Endodermal cell (in vitro differentiated cells): ENCODE measurements around the gene TREX2. TPM values are rescaled to one million over a fixed set of nuclear protein-coding genes. Genes with fewer than 3 reads are reported as not detected.

ENCODE experiments used
- DNase-seq: peaks from one replicate; pipeline ENCODE4 v3.0.0-alpha.2; 2017
- H3K27ac ChIP-seq: 2 replicates; pipeline ENCODE4 v1.5.1; 2013; ENCODE audit warnings: mild to moderate bottlenecking, low read depth, low read length, moderate library complexity
- H3K27me3 ChIP-seq: 2 replicates; pipeline ENCODE4 v1.6.1; 2013; ENCODE audit warnings: mild to moderate bottlenecking, low read length, moderate library complexity; ENCODE audit not compliant: insufficient read depth, control insufficient read depth, poor library complexity, severe bottlenecking
- H3K36me3 ChIP-seq: 2 replicates; pipeline ENCODE4 v1.7.0; 2013; ENCODE audit warnings: mild to moderate bottlenecking, low read length, moderate library complexity; ENCODE audit not compliant: control insufficient read depth, insufficient read depth
- H3K4me1 ChIP-seq: one replicate; pipeline ENCODE4 v1.7.0; 2013; ENCODE audit warnings: low read length; ENCODE audit not compliant: control insufficient read depth, insufficient read depth
- H3K4me3 ChIP-seq: 2 replicates; pipeline ENCODE4 v1.5.1; 2013; ENCODE audit warnings: mild to moderate bottlenecking, low read length, moderate library complexity
- H3K9ac ChIP-seq: 2 replicates; pipeline ENCODE4 v1.6.1; 2013; ENCODE audit warnings: mild to moderate bottlenecking, low read length, moderate library complexity; ENCODE audit not compliant: poor library complexity, severe bottlenecking; ENCODE audit errors: extremely low read depth
- H3K9me3 ChIP-seq: 2 replicates; pipeline ENCODE4 v1.6.1; 2013; ENCODE audit warnings: mild to moderate bottlenecking, low read length, moderate library complexity; ENCODE audit not compliant: control insufficient read depth
- H3K27ac Mint-ChIP-seq: 2 replicates; pipeline ENCODE4 v1.8.0; 2020; ENCODE audit warnings: mixed read lengths
- H3K27me3 Mint-ChIP-seq: 2 replicates; pipeline ENCODE4 v1.8.0; 2021; ENCODE audit warnings: mild to moderate bottlenecking, mixed read lengths; ENCODE audit not compliant: insufficient read depth
- H3K36me3 Mint-ChIP-seq: 2 replicates; pipeline ENCODE4 v1.8.0; 2020; ENCODE audit warnings: low read depth, mixed read lengths
- H3K4me1 Mint-ChIP-seq: 2 replicates; pipeline ENCODE4 v1.8.0; 2020; ENCODE audit warnings: mixed read lengths
- H3K4me3 Mint-ChIP-seq: 2 replicates; pipeline ENCODE4 v1.8.0; 2020; ENCODE audit warnings: mild to moderate bottlenecking, moderate library complexity, mixed read lengths
- H3K9me3 Mint-ChIP-seq: 2 replicates; pipeline ENCODE4 v1.8.0; 2020; ENCODE audit warnings: mild to moderate bottlenecking, mixed read lengths
- WGBS, 2 experiments: methylation state at CpG; one replicate each; pipeline versions ENCODE4 v1.1.5 to v1.1.7; 2013; ENCODE audit warnings: missing lambda C conversion rate in 2 of 2, mixed read lengths in 1 of 2; ENCODE audit not compliant: insufficient coverage in 1 of 2, insufficient read length in 1 of 2; 5-methylcytosine and 5-hydroxymethylcytosine counted together
- total RNA-seq, 2 donors: library from RNA; stranded (reverse); fragmentation: NEBNext Ultra II Directional in 1 of 2; extraction: Animal tissue kit (Norgen Biotek cat#: 25700) in 1 of 2; gene quantifications; 2 replicates in 1 of 2; 3 replicates in 1 of 2; pipeline ENCODE4 v1.2.1, GENCODE V29; 2021
- TF ChIP-seq, protein P1 (sequence below): fragments of 200-600 bp; sonication (generic); conservative IDR thresholded peaks from 2 replicates; pipeline ENCODE4 v1.5.0; 2021; ENCODE audit warnings: antibody characterized with exemption, mild to moderate bottlenecking

The TREX2 gene
- total RNA-seq, 2 donors from 2014 or later, result 0.35 to 0.70 TPM

- WGBS, 2 experiments, result 92 to 93% methylated on average over 8 to 25 of the region's 25 CpGs
- no peaks in the 10 kb centered on the region for H3K9me3 ChIP-seq
- Mint-ChIP-seq H3K9me3 (peaks cover 56% of the 10 kb centered on the region), H3K4me1 (no peaks in the 10 kb centered on the region), H3K27me3 (no peaks in the 10 kb centered on the region), H3K27ac (no peak overlapping the region), H3K36me3 (no peaks in the 10 kb centered on the region), H3K4me3 (no peak overlapping the region)
- H3K9ac ChIP-seq, result no peak overlapping the region
- no peak for DNase-seq
- TF ChIP-seq, protein P1, sequence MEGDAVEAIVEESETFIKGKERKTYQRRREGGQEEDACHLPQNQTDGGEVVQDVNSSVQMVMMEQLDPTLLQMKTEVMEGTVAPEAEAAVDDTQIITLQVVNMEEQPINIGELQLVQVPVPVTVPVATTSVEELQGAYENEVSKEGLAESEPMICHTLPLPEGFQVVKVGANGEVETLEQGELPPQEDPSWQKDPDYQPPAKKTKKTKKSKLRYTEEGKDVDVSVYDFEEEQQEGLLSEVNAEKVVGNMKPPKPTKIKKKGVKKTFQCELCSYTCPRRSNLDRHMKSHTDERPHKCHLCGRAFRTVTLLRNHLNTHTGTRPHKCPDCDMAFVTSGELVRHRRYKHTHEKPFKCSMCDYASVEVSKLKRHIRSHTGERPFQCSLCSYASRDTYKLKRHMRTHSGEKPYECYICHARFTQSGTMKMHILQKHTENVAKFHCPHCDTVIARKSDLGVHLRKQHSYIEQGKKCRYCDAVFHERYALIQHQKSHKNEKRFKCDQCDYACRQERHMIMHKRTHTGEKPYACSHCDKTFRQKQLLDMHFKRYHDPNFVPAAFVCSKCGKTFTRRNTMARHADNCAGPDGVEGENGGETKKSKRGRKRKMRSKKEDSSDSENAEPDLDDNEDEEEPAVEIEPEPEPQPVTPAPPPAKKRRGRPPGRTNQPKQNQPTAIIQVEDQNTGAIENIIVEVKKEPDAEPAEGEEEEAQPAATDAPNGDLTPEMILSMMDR, result no peak
- no peak overlapping the region for H3K27ac ChIP-seq
- no peaks in the 10 kb centered on the region for H3K36me3 ChIP-seq
- H3K4me3 ChIP-seq, result no peak overlapping the region
- H3K4me1 ChIP-seq, result no peaks in the 10 kb centered on the region
- H3K27me3 ChIP-seq, result no peaks in the 10 kb centered on the region
Measured at GRCh38 chrX:153443476-153444332, 2.2 kb downstream of the TREX2 start.

GRCh38 chrX:153442463-153442862, 3.4 kb downstream of the TREX2 start:
- Histone ChIP-seq H3K27ac (no peak overlapping the region), H3K4me1 (no peaks in the 10 kb centered on the region), H3K9me3 (no peaks in the 10 kb centered on the region), H3K36me3 (no peaks in the 10 kb centered on the region), H3K4me3 (no peak overlapping the region), H3K27me3 (no peaks in the 10 kb centered on the region), H3K9ac (no peak overlapping the region)
- no peak overlapping the region for H3K4me3 Mint-ChIP-seq
- TF ChIP-seq, protein P1, result no peak
- DNase-seq, result no peak
- no peaks in the 10 kb centered on the region for H3K4me1 Mint-ChIP-seq
- no peaks in the 10 kb centered on the region for H3K27me3 Mint-ChIP-seq
- H3K9me3 Mint-ChIP-seq, result peaks cover 60% of the 10 kb centered on the region
- 89% methylated on average over 5 of the region's 5 CpGs; no CpG with 5 or more reads in 1 of the 2 experiments for WGBS, 2 experiments
- no peak overlapping the region for H3K27ac Mint-ChIP-seq
- no peaks in the 10 kb centered on the region for H3K36me3 Mint-ChIP-seq

DNA sequence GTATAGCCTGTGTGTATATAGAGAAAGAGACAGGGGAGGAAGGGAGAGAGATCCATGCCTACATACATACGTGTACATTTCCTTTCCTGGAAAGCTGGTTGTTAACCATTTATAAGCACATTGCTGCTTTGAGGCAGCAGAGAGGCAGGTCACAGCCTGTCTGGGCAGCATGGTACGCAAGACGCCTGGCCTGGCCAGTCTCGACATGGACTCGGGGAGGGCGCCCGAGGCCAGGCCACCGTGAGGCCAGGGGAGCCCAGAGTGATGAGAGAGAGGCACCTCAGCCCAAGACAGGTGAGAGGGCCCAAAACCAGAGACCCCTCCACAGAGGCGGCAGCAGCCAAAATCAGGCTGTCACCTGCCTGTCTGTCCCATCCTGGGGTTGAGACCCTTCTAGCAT, 3.9 kb downstream of the TREX2 start:
- Histone ChIP-seq H3K27me3 (no peaks in the 10 kb centered on the region), H3K4me3 (no peak overlapping the region), H3K27ac (no peak overlapping the region), H3K4me1 (no peaks in the 10 kb centered on the region), H3K9ac (no peak overlapping the region), H3K9me3 (no peaks in the 10 kb centered on the region), H3K36me3 (no peaks in the 10 kb centered on the region)
- no peaks in the 10 kb centered on the region for H3K36me3 Mint-ChIP-seq
- no peak overlapping the region for H3K4me3 Mint-ChIP-seq
- TF ChIP-seq, protein P1, result no peak
- H3K27me3 Mint-ChIP-seq, result no peaks in the 10 kb centered on the region
- DNase-seq, result no peak
- 95 to 100% methylated on average over 1 to 9 of the region's 9 CpGs for WGBS, 2 experiments
- H3K4me1 Mint-ChIP-seq, result no peaks in the 10 kb centered on the region
- H3K27ac Mint-ChIP-seq, result no peak overlapping the region
- H3K9me3 Mint-ChIP-seq, result peaks cover 64% of the 10 kb centered on the region
